ENCODE data around the gene NTM.

DNA sequence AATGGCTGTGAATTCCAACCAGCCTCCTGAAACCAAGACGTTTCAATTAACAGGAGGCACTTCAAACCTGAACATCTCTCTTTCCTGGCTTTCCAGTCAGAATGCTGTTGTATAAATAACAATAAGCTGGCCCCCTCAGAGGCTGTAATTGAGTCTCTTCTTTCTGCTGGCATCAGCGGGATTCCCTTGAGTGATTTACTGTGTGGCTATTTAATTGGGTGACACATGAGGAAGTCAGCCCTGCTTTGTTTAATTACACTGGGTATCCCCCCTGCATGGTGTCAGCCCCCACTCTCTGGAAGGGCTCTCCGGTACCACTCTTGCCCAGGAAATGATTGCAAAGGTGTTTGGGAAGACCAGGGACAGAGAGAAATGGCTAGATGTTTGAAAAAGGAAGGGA, 101.6 kb downstream of the NTM start:
- TF ChIP-seq, protein P1, sequence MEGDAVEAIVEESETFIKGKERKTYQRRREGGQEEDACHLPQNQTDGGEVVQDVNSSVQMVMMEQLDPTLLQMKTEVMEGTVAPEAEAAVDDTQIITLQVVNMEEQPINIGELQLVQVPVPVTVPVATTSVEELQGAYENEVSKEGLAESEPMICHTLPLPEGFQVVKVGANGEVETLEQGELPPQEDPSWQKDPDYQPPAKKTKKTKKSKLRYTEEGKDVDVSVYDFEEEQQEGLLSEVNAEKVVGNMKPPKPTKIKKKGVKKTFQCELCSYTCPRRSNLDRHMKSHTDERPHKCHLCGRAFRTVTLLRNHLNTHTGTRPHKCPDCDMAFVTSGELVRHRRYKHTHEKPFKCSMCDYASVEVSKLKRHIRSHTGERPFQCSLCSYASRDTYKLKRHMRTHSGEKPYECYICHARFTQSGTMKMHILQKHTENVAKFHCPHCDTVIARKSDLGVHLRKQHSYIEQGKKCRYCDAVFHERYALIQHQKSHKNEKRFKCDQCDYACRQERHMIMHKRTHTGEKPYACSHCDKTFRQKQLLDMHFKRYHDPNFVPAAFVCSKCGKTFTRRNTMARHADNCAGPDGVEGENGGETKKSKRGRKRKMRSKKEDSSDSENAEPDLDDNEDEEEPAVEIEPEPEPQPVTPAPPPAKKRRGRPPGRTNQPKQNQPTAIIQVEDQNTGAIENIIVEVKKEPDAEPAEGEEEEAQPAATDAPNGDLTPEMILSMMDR (conservative IDR thresholded peaks at IDR 0.05 in 1 of 2, IDR thresholded peaks at IDR 0.05 in 1 of 2; ENCODE audit: low read depth in 1 of 2, low read length in 2 of 2): no peak
- TF ChIP-seq EZH2 (IDR thresholded peaks at IDR 0.05; ENCODE audit: low read length, missing control alignments): no peak
